ENCODE data around the gene RAB11FIP4.

DNA sequence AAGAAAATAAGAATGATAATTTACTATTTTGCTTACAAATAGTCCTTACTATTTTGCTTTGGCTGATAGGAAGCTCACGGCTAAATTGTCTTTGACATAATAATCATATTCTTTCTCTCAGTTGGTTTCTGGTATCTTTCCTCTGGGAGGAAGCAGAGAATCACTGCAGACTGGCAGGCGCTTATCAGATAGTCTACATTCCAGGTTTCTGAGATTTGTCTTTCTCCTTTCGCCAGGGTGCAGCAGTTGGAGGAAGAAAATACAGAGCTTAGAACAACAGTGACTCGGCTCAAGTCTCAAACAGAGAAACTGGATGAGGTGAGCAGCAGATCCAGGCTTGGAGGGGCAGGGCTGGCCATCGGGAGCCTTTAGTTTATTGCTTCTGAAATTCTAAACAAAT is 136.1 kb downstream of the RAB11FIP4 start:
- TF ChIP-seq, protein P1, sequence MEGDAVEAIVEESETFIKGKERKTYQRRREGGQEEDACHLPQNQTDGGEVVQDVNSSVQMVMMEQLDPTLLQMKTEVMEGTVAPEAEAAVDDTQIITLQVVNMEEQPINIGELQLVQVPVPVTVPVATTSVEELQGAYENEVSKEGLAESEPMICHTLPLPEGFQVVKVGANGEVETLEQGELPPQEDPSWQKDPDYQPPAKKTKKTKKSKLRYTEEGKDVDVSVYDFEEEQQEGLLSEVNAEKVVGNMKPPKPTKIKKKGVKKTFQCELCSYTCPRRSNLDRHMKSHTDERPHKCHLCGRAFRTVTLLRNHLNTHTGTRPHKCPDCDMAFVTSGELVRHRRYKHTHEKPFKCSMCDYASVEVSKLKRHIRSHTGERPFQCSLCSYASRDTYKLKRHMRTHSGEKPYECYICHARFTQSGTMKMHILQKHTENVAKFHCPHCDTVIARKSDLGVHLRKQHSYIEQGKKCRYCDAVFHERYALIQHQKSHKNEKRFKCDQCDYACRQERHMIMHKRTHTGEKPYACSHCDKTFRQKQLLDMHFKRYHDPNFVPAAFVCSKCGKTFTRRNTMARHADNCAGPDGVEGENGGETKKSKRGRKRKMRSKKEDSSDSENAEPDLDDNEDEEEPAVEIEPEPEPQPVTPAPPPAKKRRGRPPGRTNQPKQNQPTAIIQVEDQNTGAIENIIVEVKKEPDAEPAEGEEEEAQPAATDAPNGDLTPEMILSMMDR (IDR thresholded peaks at IDR 0.05) = no peak
- TF ChIP-seq, protein P2, sequence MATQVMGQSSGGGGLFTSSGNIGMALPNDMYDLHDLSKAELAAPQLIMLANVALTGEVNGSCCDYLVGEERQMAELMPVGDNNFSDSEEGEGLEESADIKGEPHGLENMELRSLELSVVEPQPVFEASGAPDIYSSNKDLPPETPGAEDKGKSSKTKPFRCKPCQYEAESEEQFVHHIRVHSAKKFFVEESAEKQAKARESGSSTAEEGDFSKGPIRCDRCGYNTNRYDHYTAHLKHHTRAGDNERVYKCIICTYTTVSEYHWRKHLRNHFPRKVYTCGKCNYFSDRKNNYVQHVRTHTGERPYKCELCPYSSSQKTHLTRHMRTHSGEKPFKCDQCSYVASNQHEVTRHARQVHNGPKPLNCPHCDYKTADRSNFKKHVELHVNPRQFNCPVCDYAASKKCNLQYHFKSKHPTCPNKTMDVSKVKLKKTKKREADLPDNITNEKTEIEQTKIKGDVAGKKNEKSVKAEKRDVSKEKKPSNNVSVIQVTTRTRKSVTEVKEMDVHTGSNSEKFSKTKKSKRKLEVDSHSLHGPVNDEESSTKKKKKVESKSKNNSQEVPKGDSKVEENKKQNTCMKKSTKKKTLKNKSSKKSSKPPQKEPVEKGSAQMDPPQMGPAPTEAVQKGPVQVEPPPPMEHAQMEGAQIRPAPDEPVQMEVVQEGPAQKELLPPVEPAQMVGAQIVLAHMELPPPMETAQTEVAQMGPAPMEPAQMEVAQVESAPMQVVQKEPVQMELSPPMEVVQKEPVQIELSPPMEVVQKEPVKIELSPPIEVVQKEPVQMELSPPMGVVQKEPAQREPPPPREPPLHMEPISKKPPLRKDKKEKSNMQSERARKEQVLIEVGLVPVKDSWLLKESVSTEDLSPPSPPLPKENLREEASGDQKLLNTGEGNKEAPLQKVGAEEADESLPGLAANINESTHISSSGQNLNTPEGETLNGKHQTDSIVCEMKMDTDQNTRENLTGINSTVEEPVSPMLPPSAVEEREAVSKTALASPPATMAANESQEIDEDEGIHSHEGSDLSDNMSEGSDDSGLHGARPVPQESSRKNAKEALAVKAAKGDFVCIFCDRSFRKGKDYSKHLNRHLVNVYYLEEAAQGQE (IDR thresholded peaks at IDR 0.05; ENCODE audit: insufficient read depth in 1 of 2, low read depth in 2 of 2, low read length in 1 of 2) = no peak
